ENCODE results near the gene BABAM1. TPM values are rescaled to one million over a fixed set of nuclear protein-coding genes. Genes with fewer than 3 reads are reported as not detected.

BABAM1 gene
- polyA plus RNA-seq, 1 donor (not counting 4 experiments of a cell fraction or from before 2014, with no cell fraction given) = 92.8 TPM

DNA sequence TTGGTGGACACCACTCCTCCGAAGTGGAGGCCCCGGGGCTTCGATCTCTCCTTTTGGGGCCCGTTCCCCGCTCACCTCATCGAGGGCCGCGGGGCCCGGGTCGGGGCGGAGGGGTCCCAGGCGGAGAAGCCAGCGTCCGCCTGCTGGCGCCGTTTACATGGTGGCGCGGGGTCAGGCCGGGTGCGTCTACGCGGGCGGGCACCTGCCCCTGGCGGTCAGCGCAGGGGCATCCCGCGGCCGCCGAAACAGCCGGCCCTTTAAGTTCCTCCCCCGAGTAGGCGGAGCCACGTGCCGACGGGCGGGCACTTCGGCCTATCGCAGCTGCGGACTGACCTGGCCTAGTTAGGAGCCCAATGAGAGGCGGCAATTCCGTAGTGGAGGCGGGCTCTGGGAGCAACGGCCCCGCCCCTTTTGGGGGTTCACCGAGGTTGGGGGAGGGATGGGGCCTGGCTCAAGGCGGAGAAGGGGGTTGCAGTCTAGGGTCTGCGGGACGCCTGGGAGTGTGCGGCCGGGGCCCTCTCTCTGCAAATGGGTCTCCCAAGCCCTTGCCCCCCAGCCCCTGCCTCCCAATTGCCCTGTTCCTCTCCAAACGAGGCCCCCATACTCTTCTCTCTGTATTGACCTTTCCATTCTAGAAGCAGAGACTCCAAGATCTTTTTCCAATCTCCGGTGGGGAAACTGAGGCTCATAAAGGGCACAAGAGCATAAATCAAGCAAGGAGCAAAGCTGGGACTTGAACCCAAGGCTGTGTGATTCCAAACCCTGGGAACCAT lies 36.1 kb downstream of the BABAM1 start, which contains the start of gene ABHD8:
TSS of gene ABHD8 (minus strand) at position 259 of the 773 bp plus-strand sequence. CDS start 1,809 bp downstream, outside the sequence.
- peak within 1 kb of the TSS; percentile 69 for H3K9ac ChIP-seq (ENCODE audit: control insufficient read depth, extremely low read depth, insufficient read depth, low read length)
- peaks cover 3% of the 10 kb centered on the region for H3K9me1 ChIP-seq (ENCODE audit: control insufficient read depth, extremely low read depth, insufficient read depth, low read length)
- no peaks in the 10 kb centered on the region for H3K9me3 ChIP-seq (ENCODE audit: control insufficient read depth, low read depth, low read length)
- peak within 1 kb of the TSS; percentile 87 for H3K4me2 ChIP-seq (ENCODE audit: control insufficient read depth, extremely low read depth, insufficient read depth, low read depth, low read length)
- dilution Hi-C loops (cut with MboI; ENCODE audit: extremely low pct_ligation_motif_present, low sequenced_read_pairs) = no loop called here
- FAIRE-seq = peak; percentile 73
- peaks cover 32% of the 10 kb centered on the region for H3K4me1 ChIP-seq (ENCODE audit: control insufficient read depth, extremely low read depth, insufficient read depth, low read length)
- H3K27ac ChIP-seq (ENCODE audit: control insufficient read depth, insufficient read depth, low read length) = peak within 1 kb of the TSS; percentile 54
- TF ChIP-seq EZH2 (IDR thresholded peaks at IDR 0.05; ENCODE audit: low read length) = no peak
- TF ChIP-seq, protein P1, sequence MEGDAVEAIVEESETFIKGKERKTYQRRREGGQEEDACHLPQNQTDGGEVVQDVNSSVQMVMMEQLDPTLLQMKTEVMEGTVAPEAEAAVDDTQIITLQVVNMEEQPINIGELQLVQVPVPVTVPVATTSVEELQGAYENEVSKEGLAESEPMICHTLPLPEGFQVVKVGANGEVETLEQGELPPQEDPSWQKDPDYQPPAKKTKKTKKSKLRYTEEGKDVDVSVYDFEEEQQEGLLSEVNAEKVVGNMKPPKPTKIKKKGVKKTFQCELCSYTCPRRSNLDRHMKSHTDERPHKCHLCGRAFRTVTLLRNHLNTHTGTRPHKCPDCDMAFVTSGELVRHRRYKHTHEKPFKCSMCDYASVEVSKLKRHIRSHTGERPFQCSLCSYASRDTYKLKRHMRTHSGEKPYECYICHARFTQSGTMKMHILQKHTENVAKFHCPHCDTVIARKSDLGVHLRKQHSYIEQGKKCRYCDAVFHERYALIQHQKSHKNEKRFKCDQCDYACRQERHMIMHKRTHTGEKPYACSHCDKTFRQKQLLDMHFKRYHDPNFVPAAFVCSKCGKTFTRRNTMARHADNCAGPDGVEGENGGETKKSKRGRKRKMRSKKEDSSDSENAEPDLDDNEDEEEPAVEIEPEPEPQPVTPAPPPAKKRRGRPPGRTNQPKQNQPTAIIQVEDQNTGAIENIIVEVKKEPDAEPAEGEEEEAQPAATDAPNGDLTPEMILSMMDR (optimal IDR thresholded peaks at IDR 0.05 in 1 of 3, IDR thresholded peaks at IDR 0.05 in 1 of 3, conservative IDR thresholded peaks at IDR 0.05 in 1 of 3; ENCODE audit: extremely low read depth in 1 of 3, insufficient read depth in 2 of 3, low read length in 3 of 3) = peak in 2 of 3 experiments; percentile 19 to 26
- peak; percentile 78 for DNase-seq (ENCODE audit: low read depth, low spot score)
- H2AFZ ChIP-seq (ENCODE audit: control insufficient read depth, low read length) = peak within 1 kb of the TSS; percentile 33
- peaks cover 14% of the 10 kb centered on the region for H3K79me2 ChIP-seq (ENCODE audit: control insufficient read depth, insufficient read depth, low read length)
- peak within 1 kb of the TSS; percentile 55 to 87 (median 64) for H3K4me3 ChIP-seq (ENCODE audit: control insufficient read depth in 2 of 3, extremely low read depth in 1 of 3, insufficient read depth in 2 of 3, low read depth in 1 of 3, low read length in 3 of 3)
- peaks cover 0 to 2% of the 10 kb centered on the region in 2 experiments for H3K36me3 ChIP-seq (ENCODE audit: control insufficient read depth in 2 of 2, extremely low read depth in 1 of 2, insufficient read depth in 2 of 2, low read length in 2 of 2)
- no peaks in the 10 kb centered on the region for H3K27me3 ChIP-seq (ENCODE audit: control insufficient read depth, extremely low read depth, insufficient read depth, low read length)
- no peaks in the 10 kb centered on the region for H4K20me1 ChIP-seq (ENCODE audit: control insufficient read depth, extremely low read depth, insufficient read depth, low read length)

DNA sequence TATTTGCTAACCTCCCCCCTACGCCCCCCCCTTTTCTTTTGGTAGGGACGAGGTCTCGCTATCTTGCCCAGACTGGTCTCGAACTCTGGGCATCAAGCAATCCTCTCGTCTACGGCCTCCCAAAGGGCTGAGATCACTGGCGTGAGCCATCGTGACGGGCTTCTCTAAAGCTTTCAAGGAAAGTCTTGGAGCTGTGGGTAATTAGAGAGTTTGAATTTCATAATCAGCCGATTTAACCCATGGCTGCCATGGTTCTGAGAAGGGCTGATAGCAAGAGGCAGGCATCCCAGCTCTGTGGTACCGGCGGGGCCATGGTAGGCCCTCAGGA lies 36.7 kb downstream of the BABAM1 start:
- no peak for FAIRE-seq
- DNase-seq (ENCODE audit: low read depth, low spot score) = no peak
- no peaks in the 10 kb centered on the region for H3K9me3 ChIP-seq (ENCODE audit: control insufficient read depth, low read depth, low read length)
- peaks cover 12% of the 10 kb centered on the region for H3K79me2 ChIP-seq (ENCODE audit: control insufficient read depth, insufficient read depth, low read length)
- H3K27me3 ChIP-seq (ENCODE audit: control insufficient read depth, extremely low read depth, insufficient read depth, low read length) = no peaks in the 10 kb centered on the region
- H3K9ac ChIP-seq (ENCODE audit: control insufficient read depth, extremely low read depth, insufficient read depth, low read length) = no peak overlapping the region
- peaks cover 3% of the 10 kb centered on the region for H3K9me1 ChIP-seq (ENCODE audit: control insufficient read depth, extremely low read depth, insufficient read depth, low read length)
- H3K4me3 ChIP-seq (ENCODE audit: control insufficient read depth in 2 of 3, extremely low read depth in 1 of 3, insufficient read depth in 2 of 3, low read depth in 1 of 3, low read length in 3 of 3) = no peak overlapping the region
- TF ChIP-seq EZH2 (IDR thresholded peaks at IDR 0.05; ENCODE audit: low read length) = no peak
- TF ChIP-seq, protein P1 (optimal IDR thresholded peaks at IDR 0.05 in 1 of 3, IDR thresholded peaks at IDR 0.05 in 1 of 3, conservative IDR thresholded peaks at IDR 0.05 in 1 of 3; ENCODE audit: extremely low read depth in 1 of 3, insufficient read depth in 2 of 3, low read length in 3 of 3) = no peak
- dilution Hi-C loops (cut with MboI; ENCODE audit: extremely low pct_ligation_motif_present, low sequenced_read_pairs) = no loop called here
- H4K20me1 ChIP-seq (ENCODE audit: control insufficient read depth, extremely low read depth, insufficient read depth, low read length) = no peaks in the 10 kb centered on the region
- H3K27ac ChIP-seq (ENCODE audit: control insufficient read depth, insufficient read depth, low read length) = no peak overlapping the region
- H2AFZ ChIP-seq (ENCODE audit: control insufficient read depth, low read length) = no peak overlapping the region
- H3K4me1 ChIP-seq (ENCODE audit: control insufficient read depth, extremely low read depth, insufficient read depth, low read length) = peaks cover 32% of the 10 kb centered on the region
- H3K36me3 ChIP-seq (ENCODE audit: control insufficient read depth in 2 of 2, extremely low read depth in 1 of 2, insufficient read depth in 2 of 2, low read length in 2 of 2) = no peaks in the 10 kb centered on the region
- H3K4me2 ChIP-seq (ENCODE audit: control insufficient read depth, extremely low read depth, insufficient read depth, low read depth, low read length) = peak overlapping the region; percentile 39

Measured in keratinocyte (primary cell).